Measurements from ENCODE around the gene APH1A. TPM values are rescaled to one million over a fixed set of nuclear protein-coding genes. Genes with fewer than 3 reads are reported as not detected.

The APH1A gene
- total RNA-seq, 4 donors from 2014 or later = 41.2 to 63.8 (median 54.9) TPM

DNA sequence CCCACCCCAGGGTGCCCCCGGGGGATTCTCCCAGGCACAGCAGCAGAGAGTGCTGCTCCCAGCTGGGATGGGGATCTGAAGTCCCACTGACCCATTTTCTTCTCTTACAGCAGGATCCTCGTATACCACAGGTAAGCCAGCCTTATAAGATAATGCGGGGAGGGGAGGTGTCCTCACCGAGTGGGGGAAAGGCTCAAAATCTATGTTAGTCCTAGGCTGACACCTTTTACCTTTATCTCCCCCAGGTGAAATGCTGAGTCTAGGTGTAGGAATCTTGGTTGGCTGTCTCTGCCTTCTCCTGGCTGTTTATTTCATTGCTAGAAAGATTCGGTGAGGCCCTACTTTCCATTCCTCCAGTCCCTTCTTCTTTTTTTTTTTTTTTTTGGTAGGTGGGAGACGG is 5.3 kb downstream of the APH1A start:
- Histone ChIP-seq H3K4me3 (no peak overlapping the region), H3K4me1 (peaks cover 23 to 32% of the 10 kb centered on the region in 2 donors), H3K9me3 (no peaks in the 10 kb centered on the region), H3K36me3 (peaks cover 2 to 32% of the 10 kb centered on the region in 2 donors), H3K27ac (peak overlapping the region in 1 of 4 donors; percentile 12), H3K27me3 (no peaks in the 10 kb centered on the region)
- intact Hi-C loops (cut with DNase I; ENCODE audit: low total_unique reads) = no loop called here
- no peak for ATAC-seq
- TF ChIP-seq, protein P1, sequence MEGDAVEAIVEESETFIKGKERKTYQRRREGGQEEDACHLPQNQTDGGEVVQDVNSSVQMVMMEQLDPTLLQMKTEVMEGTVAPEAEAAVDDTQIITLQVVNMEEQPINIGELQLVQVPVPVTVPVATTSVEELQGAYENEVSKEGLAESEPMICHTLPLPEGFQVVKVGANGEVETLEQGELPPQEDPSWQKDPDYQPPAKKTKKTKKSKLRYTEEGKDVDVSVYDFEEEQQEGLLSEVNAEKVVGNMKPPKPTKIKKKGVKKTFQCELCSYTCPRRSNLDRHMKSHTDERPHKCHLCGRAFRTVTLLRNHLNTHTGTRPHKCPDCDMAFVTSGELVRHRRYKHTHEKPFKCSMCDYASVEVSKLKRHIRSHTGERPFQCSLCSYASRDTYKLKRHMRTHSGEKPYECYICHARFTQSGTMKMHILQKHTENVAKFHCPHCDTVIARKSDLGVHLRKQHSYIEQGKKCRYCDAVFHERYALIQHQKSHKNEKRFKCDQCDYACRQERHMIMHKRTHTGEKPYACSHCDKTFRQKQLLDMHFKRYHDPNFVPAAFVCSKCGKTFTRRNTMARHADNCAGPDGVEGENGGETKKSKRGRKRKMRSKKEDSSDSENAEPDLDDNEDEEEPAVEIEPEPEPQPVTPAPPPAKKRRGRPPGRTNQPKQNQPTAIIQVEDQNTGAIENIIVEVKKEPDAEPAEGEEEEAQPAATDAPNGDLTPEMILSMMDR (IDR thresholded peaks at IDR 0.05 in 4 of 5, conservative IDR thresholded peaks at IDR 0.05 in 1 of 5) = no peak
- TF ChIP-seq POLR2A (IDR thresholded peaks at IDR 0.05) = no peak
- no peak for DNase-seq
- in situ Hi-C loops (cut with MboI; ENCODE audit: low sequenced_read_pairs in 4 of 4) = no loop called here

DNA sequence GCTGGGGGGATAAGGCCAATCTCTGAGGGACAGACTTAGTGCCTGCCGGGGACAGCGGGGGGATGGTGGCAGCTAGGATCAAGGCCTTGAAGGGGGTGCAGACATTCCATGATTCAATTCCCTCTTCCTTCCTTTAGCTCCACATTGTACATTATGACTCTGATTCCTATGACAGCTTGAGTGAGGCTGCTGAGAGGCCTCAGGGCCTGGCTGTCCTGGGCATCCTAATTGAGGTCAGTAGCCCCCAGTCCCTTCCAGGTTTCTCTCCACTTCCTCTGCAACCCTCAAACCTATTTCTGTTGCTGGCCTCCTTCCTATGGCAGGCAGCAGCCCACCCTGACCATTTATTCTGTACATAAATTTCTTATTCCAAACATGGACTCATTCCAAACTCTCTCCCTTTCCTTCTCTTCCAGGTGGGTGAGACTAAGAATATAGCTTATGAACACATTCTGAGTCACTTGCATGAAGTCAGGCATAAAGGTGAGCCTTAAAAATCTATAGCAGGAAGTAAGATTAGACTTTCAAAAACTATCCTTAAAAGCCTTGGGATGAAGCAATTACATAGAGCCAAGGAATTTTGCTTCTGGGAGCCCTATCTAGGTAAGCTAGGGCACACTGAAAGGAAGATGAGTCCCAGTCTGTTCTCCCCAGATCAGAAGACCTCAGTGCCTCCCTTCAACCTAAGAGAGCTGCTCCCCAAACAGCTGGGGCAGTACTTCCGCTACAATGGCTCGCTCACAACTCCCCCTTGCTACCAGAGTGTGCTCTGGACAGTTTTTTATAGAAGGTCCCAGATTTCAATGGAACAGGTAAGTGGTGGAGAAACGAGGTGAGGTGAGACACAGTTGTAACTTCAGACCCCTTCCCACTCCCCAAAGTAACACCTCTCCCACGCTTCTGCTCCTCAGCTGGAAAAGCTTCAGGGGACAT is 6.2 kb downstream of the APH1A start:
- H3K36me3 ChIP-seq = peaks cover 2 to 32% of the 10 kb centered on the region in 2 donors
- peaks cover 21 to 37% of the 10 kb centered on the region in 2 donors for H3K4me1 ChIP-seq
- no peaks in the 10 kb centered on the region for H3K27me3 ChIP-seq
- intact Hi-C loops (cut with DNase I; ENCODE audit: low total_unique reads) = no loop called here
- no peak overlapping the region for H3K4me3 ChIP-seq
- ATAC-seq (no peak), DNase-seq (no peak)
- H3K9me3 ChIP-seq = no peaks in the 10 kb centered on the region
- in situ Hi-C loops (cut with MboI; ENCODE audit: low sequenced_read_pairs in 4 of 4) = no loop called here
- H3K27ac ChIP-seq = peak overlapping the region in 1 of 4 donors; percentile 76
- no peak for TF ChIP-seq POLR2A (IDR thresholded peaks at IDR 0.05)
- TF ChIP-seq, protein P1 (IDR thresholded peaks at IDR 0.05 in 4 of 5, conservative IDR thresholded peaks at IDR 0.05 in 1 of 5) = no peak

DNA sequence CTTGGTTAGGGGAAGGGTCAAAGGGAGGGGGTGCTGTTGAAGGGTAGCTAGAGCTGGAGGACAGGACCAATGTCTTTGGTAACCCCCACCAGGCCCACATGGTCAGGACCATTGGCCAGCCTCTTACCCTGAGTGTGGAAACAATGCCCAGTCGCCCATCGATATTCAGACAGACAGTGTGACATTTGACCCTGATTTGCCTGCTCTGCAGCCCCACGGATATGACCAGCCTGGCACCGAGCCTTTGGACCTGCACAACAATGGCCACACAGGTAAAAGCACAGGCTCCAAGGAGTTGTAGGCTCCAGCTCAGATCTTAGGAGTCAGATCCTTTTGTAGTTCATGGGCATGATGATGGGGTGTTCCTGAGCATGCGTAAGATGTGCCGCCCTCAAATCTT is 7.4 kb downstream of the APH1A start:
- Histone ChIP-seq H3K36me3 (peaks cover 2 to 23% of the 10 kb centered on the region in 2 donors), H3K27ac (peak overlapping the region in 2 of 4 donors; percentile 6 to 76), H3K4me1 (peaks cover 26 to 44% of the 10 kb centered on the region in 2 donors), H3K27me3 (no peaks in the 10 kb centered on the region), H3K4me3 (no peak overlapping the region), H3K9me3 (no peaks in the 10 kb centered on the region)
- DNase-seq (no peak), ATAC-seq (no peak)
- intact Hi-C loops (cut with DNase I; ENCODE audit: low total_unique reads) = no loop called here
- in situ Hi-C loops (cut with MboI; ENCODE audit: low sequenced_read_pairs in 4 of 4) = no loop called here
- TF ChIP-seq, protein P1 (IDR thresholded peaks at IDR 0.05 in 4 of 5, conservative IDR thresholded peaks at IDR 0.05 in 1 of 5) = no peak
- TF ChIP-seq POLR2A (IDR thresholded peaks at IDR 0.05) = no peak

DNA sequence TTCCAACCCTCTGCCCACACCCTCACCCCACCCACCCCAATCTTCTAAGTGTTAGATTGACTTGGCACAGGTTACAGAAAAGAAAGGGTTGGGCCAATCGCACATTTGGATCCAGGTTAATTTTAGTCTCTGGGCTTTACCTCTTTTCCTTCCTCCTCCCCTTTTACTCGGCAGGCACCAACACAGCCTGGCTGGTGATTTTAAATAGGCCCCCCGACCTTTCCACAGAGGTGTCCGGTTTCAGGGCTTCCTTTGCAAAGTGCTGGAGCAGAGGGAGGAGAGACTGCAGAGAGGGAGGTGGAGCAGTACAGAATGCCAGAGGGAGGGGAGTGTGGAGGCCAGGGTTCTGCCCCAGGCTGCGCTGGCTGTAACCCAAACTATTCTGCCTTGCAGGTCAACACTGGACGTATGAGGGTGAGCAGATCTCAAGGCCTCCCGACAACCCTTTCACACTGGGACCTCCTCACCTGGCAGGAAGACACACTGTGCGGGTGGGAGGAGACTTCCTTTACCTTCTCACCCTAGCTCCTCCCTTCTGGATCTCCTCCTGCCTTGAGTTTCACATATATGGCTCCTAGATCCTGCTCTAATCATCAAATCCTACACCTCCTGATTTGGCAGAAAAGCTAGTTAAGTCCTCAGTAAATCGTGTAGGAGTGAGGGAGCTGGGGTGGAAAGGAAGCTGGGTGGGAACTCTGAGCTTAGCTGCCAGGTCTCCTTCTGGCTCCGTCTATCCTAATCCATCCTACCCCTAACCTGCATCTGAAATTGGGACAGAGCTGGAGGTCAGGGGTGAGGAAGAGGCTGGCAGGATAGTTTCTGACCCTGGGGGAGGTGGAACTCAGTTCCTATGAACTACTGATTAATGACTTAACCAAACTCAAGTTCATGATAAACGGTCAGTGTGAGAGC is 8.8 kb downstream of the APH1A start:
- peak in 1 of 2 donors; percentile 24 for DNase-seq
- in situ Hi-C loops (cut with MboI; ENCODE audit: low sequenced_read_pairs in 4 of 4) = no loop called here
- H3K27me3 ChIP-seq = no peaks in the 10 kb centered on the region
- no peak for TF ChIP-seq POLR2A (IDR thresholded peaks at IDR 0.05)
- TF ChIP-seq, protein P1 (IDR thresholded peaks at IDR 0.05 in 4 of 5, conservative IDR thresholded peaks at IDR 0.05 in 1 of 5) = no peak
- intact Hi-C loops (cut with DNase I; ENCODE audit: low total_unique reads) = no loop called here
- peaks cover 0 to 10% of the 10 kb centered on the region in 2 donors for H3K36me3 ChIP-seq
- peak overlapping the region in 1 of 4 donors; percentile 5 for H3K4me3 ChIP-seq
- peak overlapping the region; percentile 22 to 76 (median 66) for H3K27ac ChIP-seq
- H3K9me3 ChIP-seq = no peaks in the 10 kb centered on the region
- H3K4me1 ChIP-seq = peaks cover 32 to 48% of the 10 kb centered on the region in 2 donors
- peak in 1 of 2 donors; percentile 5 for ATAC-seq
